G401 (cell line): Measurements from ENCODE around the gene SQSTM1. TPM values are rescaled to one million over a fixed set of nuclear protein-coding genes. Genes with fewer than 3 reads are reported as not detected.

Experiments used
- DNase-seq: peaks from one replicate; pipeline ENCODE4 v3.0.0-alpha.2; 2015; ENCODE audit warnings: low spot score
- in situ Hi-C: cut with HindIII; loops from 2 replicates; pipeline ENCODE4 v1.10.0; 2016; ENCODE audit warnings: low sequenced_read_pairs, mixed read lengths
- total RNA-seq: library from RNA; depleted of rRNA; stranded (reverse); fragments of >200 nt; shearing (Covaris generic); gene quantifications from 2 replicates; pipeline ENCODE4 v1.2.3, GENCODE V29; 2014

Gene SQSTM1
- total RNA-seq, 1 experiment from 2014 or later, result 139 TPM

GRCh38 chr5:179837076-179838011 lies 16.6 kb downstream of the SQSTM1 start:
- in situ Hi-C loops, result no loop called here
- no peak for DNase-seq

GRCh38 chr5:179839328-179840256 lies 18.9 kb downstream of the SQSTM1 start:
- in situ Hi-C loops, result no loop called here
- DNase-seq, result no peak

- DNase-seq, result no peak
- in situ Hi-C loops, result no loop called here
Observed at GRCh38 chr5:179840321-179840720, 19.6 kb downstream of the SQSTM1 start.

- no peak for DNase-seq
- in situ Hi-C loops, result no loop called here
Observed at GRCh38 chr5:179840766-179841165, 20.1 kb downstream of the SQSTM1 start.

GRCh38 chr5:179841621-179842020 lies 20.9 kb downstream of the SQSTM1 start:
- no peak for DNase-seq
- in situ Hi-C loops, result no loop called here

GRCh38 chr5:179852993-179853547 lies 32.4 kb downstream of the SQSTM1 start:
- DNase-seq, result no peak
- in situ Hi-C loops, result no loop called here

GRCh38 chr5:179854356-179854755 lies 33.7 kb downstream of the SQSTM1 start:
- no peak for DNase-seq
- in situ Hi-C loops, result no loop called here

- in situ Hi-C loops, result no loop called here
- DNase-seq, result peak; percentile 69
Observed at GRCh38 chr5:179858241-179858585, 37.5 kb downstream of the SQSTM1 start.

GRCh38 chr5:179858586-179859427 lies 38.1 kb downstream of the SQSTM1 start, which contains the start of gene MRNIP:
Gene MRNIP (minus strand): TSS chr5:179858817. CDS start chr5:179858796, 21 bp downstream.
- in situ Hi-C loops, result no loop called here
- DNase-seq, result peak; percentile 97

- peak; percentile 25 for DNase-seq
- in situ Hi-C loops, result no loop called here
Observed at GRCh38 chr5:179860301-179860700, 39.6 kb downstream of the SQSTM1 start.

- in situ Hi-C loops, result no loop called here
- no peak for DNase-seq
Observed at GRCh38 chr5:179862296-179862695, 41.6 kb downstream of the SQSTM1 start.

- DNase-seq, result no peak
- in situ Hi-C loops, result no loop called here
Observed at GRCh38 chr5:179862891-179863290, 42.2 kb downstream of the SQSTM1 start.

GRCh38 chr5:179863449-179864085 lies 42.9 kb downstream of the SQSTM1 start:
- in situ Hi-C loops, result no loop called here
- DNase-seq, result no peak

GRCh38 chr5:179864686-179865085 lies 44.0 kb downstream of the SQSTM1 start:
- in situ Hi-C loops, result no loop called here
- DNase-seq, result no peak

- peak; percentile 47 for DNase-seq
- in situ Hi-C loops, result no loop called here
Observed at GRCh38 chr5:179865491-179866240, 45.0 kb downstream of the SQSTM1 start.

GRCh38 chr5:179866241-179867078 lies 45.8 kb downstream of the SQSTM1 start:
- peak; percentile 51 for DNase-seq
- in situ Hi-C loops, result no loop called here

GRCh38 chr5:179867079-179867465 lies 46.4 kb downstream of the SQSTM1 start:
- in situ Hi-C loops, result no loop called here
- DNase-seq, result no peak
